Measurements from ENCODE around the gene COL8A1. TPM values are rescaled to one million over a fixed set of nuclear protein-coding genes. Genes with fewer than 3 reads are reported as not detected.

COL8A1 gene
- total RNA-seq, 1 experiment from 2014 or later = 8.1 TPM

DNA sequence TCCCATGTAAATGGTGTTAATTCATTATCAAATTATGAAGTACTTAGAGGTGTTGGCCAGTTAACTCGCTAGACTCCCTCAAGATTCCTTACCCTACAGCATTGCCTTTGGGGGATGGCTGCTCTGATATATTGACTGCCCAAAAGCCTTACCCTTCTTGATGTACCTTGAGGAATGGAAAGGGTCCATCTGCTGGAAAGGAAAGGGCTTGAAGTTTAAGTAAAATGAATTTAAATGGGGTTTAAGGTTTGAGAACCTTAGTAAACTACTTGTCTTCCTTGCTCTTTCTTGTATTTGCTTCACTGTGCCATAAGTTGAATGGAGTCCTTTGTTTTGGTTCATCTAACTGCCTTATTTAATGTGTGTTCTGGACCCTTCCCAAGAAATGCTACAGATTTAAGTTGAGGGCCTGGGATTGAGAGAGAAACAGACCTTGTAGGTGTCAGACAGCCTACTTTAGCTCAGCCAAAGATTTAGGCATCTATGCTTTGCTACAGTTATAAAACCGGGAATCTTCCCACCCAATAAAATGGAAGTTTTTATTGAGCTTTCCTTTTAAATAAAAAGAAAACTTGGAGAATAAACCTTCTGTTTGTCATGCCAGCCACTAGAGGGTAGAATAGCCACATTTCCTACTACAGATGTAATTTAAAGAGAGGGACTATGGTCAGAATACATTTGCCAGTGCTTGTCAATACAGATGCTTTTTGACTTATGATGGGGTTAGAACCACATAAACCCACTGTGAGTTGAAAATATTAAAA, 204.6 kb downstream of the COL8A1 start:
- CTCF ChIA-PET = interaction anchor here (0.6 to 2.3 kb wide), 16 partner anchors 11 to 417 kb away, joined by 3 to 29 read pairs (median 4); no protein-coding TSS in a partner anchor
- no peaks in the 10 kb centered on the region for H3K9me3 ChIP-seq (ENCODE audit: insufficient read depth, low read depth)
- H3K4me3 ChIP-seq = no peak overlapping the region
- intact Hi-C loops (cut with micrococcal nuclease; ENCODE audit: unreplicated experiment) = loop anchor here (1.0 to 10.0 kb wide), 7 partner anchors 67 to 411 kb away; no protein-coding TSS in a partner anchor
- H3K79me2 ChIP-seq (ENCODE audit: low read depth) = peaks cover 49% of the 10 kb centered on the region
- no peak overlapping the region for H2AFZ ChIP-seq
- BruUV-seq (replicated peaks) = no TSS peak
- H3K9me2 ChIP-seq (ENCODE audit: insufficient read depth) = no peaks in the 10 kb centered on the region
- no peaks in the 10 kb centered on the region for H4K20me1 ChIP-seq (ENCODE audit: insufficient read depth)
- H3K27me3 ChIP-seq (ENCODE audit: insufficient read depth, low read depth) = no peaks in the 10 kb centered on the region
- H3K4me2 ChIP-seq = peak overlapping the region; percentile 35
- POLR2A ChIA-PET (ENCODE audit: unreplicated experiment) = interaction anchor here (0.6 to 0.7 kb wide), 3 partner anchors 33 to 1937 kb away, joined by 4 to 10 read pairs (median 5); partner anchors contain the start of gene TBC1D23
- no peak overlapping the region for H3K27ac ChIP-seq
- peak in 1 of 2 experiments; percentile 64 for DNase-seq
- H3K4me1 ChIP-seq (replicated peaks; ENCODE audit: insufficient read depth) = peaks cover 24% of the 10 kb centered on the region
- H3F3A ChIP-seq (ENCODE audit: insufficient read depth, low read depth) = peaks cover 10% of the 10 kb centered on the region; the same call in 1 of the 2 replicates
- peaks cover 20% of the 10 kb centered on the region; the same call in 1 of the 2 replicates for H3K36me3 ChIP-seq (ENCODE audit: low read depth)
- TF ChIP-seq, protein P1, sequence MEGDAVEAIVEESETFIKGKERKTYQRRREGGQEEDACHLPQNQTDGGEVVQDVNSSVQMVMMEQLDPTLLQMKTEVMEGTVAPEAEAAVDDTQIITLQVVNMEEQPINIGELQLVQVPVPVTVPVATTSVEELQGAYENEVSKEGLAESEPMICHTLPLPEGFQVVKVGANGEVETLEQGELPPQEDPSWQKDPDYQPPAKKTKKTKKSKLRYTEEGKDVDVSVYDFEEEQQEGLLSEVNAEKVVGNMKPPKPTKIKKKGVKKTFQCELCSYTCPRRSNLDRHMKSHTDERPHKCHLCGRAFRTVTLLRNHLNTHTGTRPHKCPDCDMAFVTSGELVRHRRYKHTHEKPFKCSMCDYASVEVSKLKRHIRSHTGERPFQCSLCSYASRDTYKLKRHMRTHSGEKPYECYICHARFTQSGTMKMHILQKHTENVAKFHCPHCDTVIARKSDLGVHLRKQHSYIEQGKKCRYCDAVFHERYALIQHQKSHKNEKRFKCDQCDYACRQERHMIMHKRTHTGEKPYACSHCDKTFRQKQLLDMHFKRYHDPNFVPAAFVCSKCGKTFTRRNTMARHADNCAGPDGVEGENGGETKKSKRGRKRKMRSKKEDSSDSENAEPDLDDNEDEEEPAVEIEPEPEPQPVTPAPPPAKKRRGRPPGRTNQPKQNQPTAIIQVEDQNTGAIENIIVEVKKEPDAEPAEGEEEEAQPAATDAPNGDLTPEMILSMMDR (conservative IDR thresholded peaks at IDR 0.05) = peak; percentile 98
- no peak for TF ChIP-seq EZH2 (IDR thresholded peaks at IDR 0.05; ENCODE audit: low read depth)

DNA sequence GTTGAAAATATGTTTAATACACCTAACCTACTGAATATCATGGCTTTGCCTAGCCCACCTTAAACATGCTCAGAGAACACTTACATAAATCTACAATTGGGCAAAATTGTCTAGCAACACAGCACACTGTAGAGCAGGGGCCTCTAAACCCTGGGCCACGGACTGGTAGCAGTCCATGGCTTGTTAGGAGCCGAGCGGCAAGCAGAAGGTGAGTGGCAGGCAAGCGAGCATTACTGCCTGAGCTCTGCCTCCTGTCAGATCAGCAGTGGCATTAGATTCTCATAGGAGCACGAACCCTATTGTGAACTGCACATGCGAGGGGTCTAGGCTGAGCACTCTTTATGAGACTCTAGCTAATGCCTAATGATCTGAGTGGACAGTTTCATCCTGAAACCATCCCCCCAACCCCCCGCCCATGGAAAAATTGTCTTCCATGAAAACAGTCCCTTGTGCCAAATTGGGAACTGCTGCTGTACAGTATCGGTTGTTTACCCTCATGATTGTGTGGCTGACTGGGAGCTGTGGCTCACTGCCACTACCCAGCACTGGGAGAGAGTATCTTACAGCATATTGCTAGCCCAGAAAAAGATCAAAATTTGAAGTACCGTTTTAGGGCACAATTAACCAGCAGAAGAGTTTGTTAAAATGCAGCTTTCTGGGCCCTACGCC, 205.3 kb downstream of the COL8A1 start:
- CTCF ChIA-PET = interaction anchor here (0.7 to 2.3 kb wide), 11 partner anchors 12 to 417 kb away, joined by 3 to 29 read pairs (median 4); partner anchors contain the start of gene TBC1D23
- Histone ChIP-seq H3K4me3 (no peak overlapping the region), H3K27ac (no peak overlapping the region), H3F3A (ENCODE audit: insufficient read depth, low read depth) (peaks cover 10% of the 10 kb centered on the region; the same call in 1 of the 2 replicates), H3K36me3 (ENCODE audit: low read depth) (peaks cover 25% of the 10 kb centered on the region; the same call in 1 of the 2 replicates), H3K27me3 (ENCODE audit: insufficient read depth, low read depth) (no peaks in the 10 kb centered on the region), H2AFZ (no peak overlapping the region), H3K4me1 (replicated peaks; ENCODE audit: insufficient read depth) (peaks cover 24% of the 10 kb centered on the region), H4K20me1 (ENCODE audit: insufficient read depth) (no peaks in the 10 kb centered on the region), H3K79me2 (ENCODE audit: low read depth) (peaks cover 49% of the 10 kb centered on the region), H3K9me2 (ENCODE audit: insufficient read depth) (no peaks in the 10 kb centered on the region), H3K9me3 (ENCODE audit: insufficient read depth, low read depth) (no peaks in the 10 kb centered on the region), H3K4me2 (no peak overlapping the region)
- DNase-seq = no peak
- TF ChIP-seq, protein P1 (conservative IDR thresholded peaks at IDR 0.05) = peak; percentile 22; the same call in 1 of the 2 replicates
- no peak for TF ChIP-seq EZH2 (IDR thresholded peaks at IDR 0.05; ENCODE audit: low read depth)
- BruUV-seq (replicated peaks) = no TSS peak
- intact Hi-C loops (cut with micrococcal nuclease; ENCODE audit: unreplicated experiment) = loop anchor here (1.0 to 10.0 kb wide), 7 partner anchors 67 to 411 kb away; no protein-coding TSS in a partner anchor
- POLR2A ChIA-PET (ENCODE audit: unreplicated experiment) = interaction anchor here (0.7 kb wide), 3 partner anchors 28 to 1936 kb away, joined by 5 to 10 read pairs (median 6); partner anchors contain the start of gene TBC1D23

DNA sequence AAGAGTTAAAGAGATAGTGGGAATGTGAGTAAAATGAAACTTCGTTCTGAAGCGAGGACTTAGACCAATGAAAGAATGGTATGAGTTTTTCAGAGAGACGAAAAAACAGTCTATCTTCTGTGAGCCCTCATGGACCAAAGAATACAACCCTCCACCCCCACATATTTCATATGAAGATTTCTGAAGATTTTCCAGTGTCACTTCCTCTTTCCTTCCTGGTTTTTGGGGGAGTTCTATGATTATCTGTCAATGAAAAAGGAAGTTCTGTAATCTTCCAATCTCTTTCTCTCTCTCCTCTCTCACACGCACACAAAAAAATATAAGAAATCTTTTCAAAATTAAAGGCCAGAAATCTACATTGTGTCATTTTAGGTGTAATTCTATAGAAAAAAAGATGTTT, 206.9 kb downstream of the COL8A1 start:
- no peak for DNase-seq

More for the DNA sequence above, 206.9 kb downstream of the COL8A1 start:
- Histone ChIP-seq H3K4me3 (no peak overlapping the region), H3K9me2 (ENCODE audit: insufficient read depth) (no peaks in the 10 kb centered on the region), H4K20me1 (ENCODE audit: insufficient read depth) (no peaks in the 10 kb centered on the region), H3K36me3 (ENCODE audit: low read depth) (0 out of 2 replicates have a peak, but pooled peaks cover 18% of the 10 kb centered on the region), H3K27ac (no peak overlapping the region), H3K79me2 (ENCODE audit: low read depth) (peaks cover 51% of the 10 kb centered on the region), H3K27me3 (ENCODE audit: insufficient read depth, low read depth) (no peaks in the 10 kb centered on the region), H3K4me1 (replicated peaks; ENCODE audit: insufficient read depth) (peaks cover 24% of the 10 kb centered on the region), H3K4me2 (no peak overlapping the region), H3F3A (ENCODE audit: insufficient read depth, low read depth) (peaks cover 10% of the 10 kb centered on the region; the same call in 1 of the 2 replicates), H3K9me3 (ENCODE audit: insufficient read depth, low read depth) (no peaks in the 10 kb centered on the region), H2AFZ (no peak overlapping the region)
- TF ChIP-seq, protein P1 (conservative IDR thresholded peaks at IDR 0.05) = no peak
- no peak for TF ChIP-seq EZH2 (IDR thresholded peaks at IDR 0.05; ENCODE audit: low read depth)
- ChIA-PET CTCF (interaction anchor here (1.0 kb wide), 1 partner anchor 409 kb away, joined by 3 read pairs; no protein-coding TSS in a partner anchor), POLR2A (ENCODE audit: unreplicated experiment) (no interaction called here)
- BruUV-seq (replicated peaks) = no TSS peak
- intact Hi-C loops (cut with micrococcal nuclease; ENCODE audit: unreplicated experiment) = loop anchor here (10.0 kb wide), 1 partner anchor 319 kb away; no protein-coding TSS in a partner anchor

Data from PC-9 (cell line).